ENCODE measurements around the gene ATP6V0D1. TPM values are rescaled to one million over a fixed set of nuclear protein-coding genes. Genes with fewer than 3 reads are reported as not detected.

Gene ATP6V0D1
- total and polyA plus RNA-seq, 9 donors = 32.5 to 113 (median 63.0) TPM

GRCh38 chr16:67483731-67484525 is 3.0 kb upstream of the ATP6V0D1 start:
- Histone ChIP-seq H3K36me3 (no peaks in the 10 kb centered on the region), H3K4me1 (ENCODE audit: insufficient read depth) (peaks cover 18% of the 10 kb centered on the region), H3K4me3 (no peak overlapping the region), H3K27me3 (no peaks in the 10 kb centered on the region), H3K27ac (peak overlapping the region in 1 of 2 donors; percentile 2), H3K9me3 (no peaks in the 10 kb centered on the region)
- TF ChIP-seq EP300 (IDR thresholded peaks at IDR 0.05) = no peak
- no peak for TF ChIP-seq CTCF (IDR thresholded peaks at IDR 0.05)
- TF ChIP-seq POLR2A (IDR thresholded peaks at IDR 0.05) = no peak
- DNase-seq = peak in 3 of 5 donors; percentile 26 to 60 (median 47)
- intact Hi-C loops (cut with DNase I) = loop anchor here in 2 of 4 donors (5.0 kb wide), 2 partner anchors 33 to 78 kb away; partner anchors contain the start of gene CTCF (in 1 of the 2)
- WGBS, 3 donors = 70 to 75% (median 73%) methylated on average over 12 of the region's 12 CpGs

- H3K4me1 ChIP-seq (ENCODE audit: insufficient read depth) = peaks cover 15% of the 10 kb centered on the region
- WGBS, 3 donors = 88 to 97% (median 97%) methylated on average over 5 to 6 of the region's 6 CpGs
- no peaks in the 10 kb centered on the region for H3K27me3 ChIP-seq
- H3K27ac ChIP-seq = peak within 1 kb of the TSS in 1 of 2 donors; percentile 68
- H3K36me3 ChIP-seq = no peaks in the 10 kb centered on the region
- peak in 1 of 5 donors; percentile 25 for DNase-seq
- H3K4me3 ChIP-seq = no peak within 1 kb of the TSS
- TF ChIP-seq EP300 (IDR thresholded peaks at IDR 0.05) (no peak), CTCF (IDR thresholded peaks at IDR 0.05) (no peak), POLR2A (IDR thresholded peaks at IDR 0.05) (no peak)
- intact Hi-C loops (cut with DNase I) = loop anchor here in 2 of 4 donors (5.0 kb wide), 2 partner anchors 34 to 79 kb away; partner anchors contain the start of gene CTCF (in 1 of the 2)
- H3K9me3 ChIP-seq = no peaks in the 10 kb centered on the region
These were observed 2.2 kb upstream of the ATP6V0D1 start, which contains the start of gene AGRP for GRCh38 chr16:67483150-67483549. AGRP (minus strand) TSS chr16:67483547; CDS start chr16:67483398, 149 bp downstream.

GRCh38 chr16:67482233-67482924 is 1.4 kb upstream of the ATP6V0D1 start:
- Histone ChIP-seq H3K27ac (peak overlapping the region in 1 of 2 donors; percentile 68), H3K36me3 (no peaks in the 10 kb centered on the region), H3K4me1 (ENCODE audit: insufficient read depth) (peaks cover 15% of the 10 kb centered on the region), H3K4me3 (no peak overlapping the region), H3K27me3 (no peaks in the 10 kb centered on the region), H3K9me3 (no peaks in the 10 kb centered on the region)
- WGBS, 3 donors = 62 to 73% (median 65%) methylated on average over 25 of the region's 25 CpGs
- DNase-seq = peak in 1 of 5 donors; percentile 37
- TF ChIP-seq POLR2A (IDR thresholded peaks at IDR 0.05) (no peak), EP300 (IDR thresholded peaks at IDR 0.05) (no peak), CTCF (IDR thresholded peaks at IDR 0.05) (no peak)
- intact Hi-C loops (cut with DNase I) = loop anchor here in 2 of 4 donors (5.0 kb wide), 2 partner anchors 35 to 80 kb away; partner anchors contain the start of gene CTCF (in 1 of the 2)

- H3K4me1 ChIP-seq (ENCODE audit: insufficient read depth) = peaks cover 15% of the 10 kb centered on the region
- peak; percentile 67 to 78 (median 71) for DNase-seq
- H3K4me3 ChIP-seq = peak overlapping the region; percentile 46
- H3K27ac ChIP-seq = peak overlapping the region; percentile 60 to 68
- TF ChIP-seq EP300 (IDR thresholded peaks at IDR 0.05) (no peak), CTCF (IDR thresholded peaks at IDR 0.05) (no peak), POLR2A (IDR thresholded peaks at IDR 0.05) (no peak)
- intact Hi-C loops (cut with DNase I) = loop anchor here in 2 of 4 donors (5.0 kb wide), 2 partner anchors 36 to 81 kb away; partner anchors contain the start of gene CTCF (in 1 of the 2)
- H3K27me3 ChIP-seq = no peaks in the 10 kb centered on the region
- no peaks in the 10 kb centered on the region for H3K9me3 ChIP-seq
- no peaks in the 10 kb centered on the region for H3K36me3 ChIP-seq
- WGBS, 3 donors = 4 to 6% (median 6%) methylated on average over 17 of the region's 17 CpGs
These were observed 740 bp upstream of the ATP6V0D1 start for GRCh38 chr16:67481561-67482232.
